A549 (cell line): ENCODE measurements around the gene GRK6. TPM values are rescaled to one million over a fixed set of nuclear protein-coding genes. Genes with fewer than 3 reads are reported as not detected.

Source experiments
- ATAC-seq, 2 experiments: fragments of 200-7000 bp in 1 of 2; fragments of >200 bp in 1 of 2; cut with Nextera tagmentation in 1 of 2; cut with Tn5 transposase in 1 of 2; 3 replicates each; pipeline versions ENCODE4 v1.8.0 to v1.9.1; 2018 to 2020; ENCODE audit warnings: mild to moderate bottlenecking in 1 of 2, moderate library complexity in 1 of 2
- CTCF ChIA-PET: fragments of 300-600 bp; sonication (Branson Sonifier 250); formaldehyde crosslinking; extraction: SDS; loops from one replicate; lab custom pipeline; 2021; ENCODE audit warnings: antibody characterized with exemption, inconsistent platforms; lab: Yijun Ruan, JAX
- POLR2A ChIA-PET: fragments of 350-600 bp; formaldehyde crosslinking; extraction: SDS; loops from one replicate; lab custom pipeline; 2021; ENCODE audit warnings: antibody characterized with exemption, inconsistent platforms; lab: Yijun Ruan, JAX
- DNase-seq, 2 experiments: peaks; one replicate each; pipeline versions ENCODE4 v3.0.0 to v3.0.0-alpha.2; 2011 to 2016; ENCODE audit warnings: low read depth in 1 of 2, low spot score in 1 of 2
- FAIRE-seq: peaks from 2 replicates; lab custom pipeline; 2011; peaks lifted over from hg19 to GRCh38; lab: Jason Lieb, UNC
- H3K27ac ChIP-seq, 2 experiments: fragments of >200 bp; sonication (Bioruptor Twin); formaldehyde crosslinking; 3 replicates each; pipeline ENCODE4 v1.5.1; 2016 to 2017
- H3K4me1 ChIP-seq: fragments of >200 bp; sonication (Bioruptor Twin); formaldehyde crosslinking; 3 replicates; pipeline ENCODE4 v1.6.1; 2016
- H3K4me2 ChIP-seq: fragments of >200 bp; sonication (Bioruptor Twin); formaldehyde crosslinking; 3 replicates; pipeline ENCODE4 v1.6.1; 2016
- H3K4me3 ChIP-seq: fragments of >200 bp; sonication (Bioruptor Twin); formaldehyde crosslinking; 3 replicates; pipeline ENCODE4 v1.5.1; 2016
- H3K9me3 ChIP-seq: fragments of >200 bp; sonication (Bioruptor Twin); formaldehyde crosslinking; 3 replicates; pipeline ENCODE4 v1.6.1; 2016
- CEBPB ChIP-seq, 2 experiments: fragments of >200 bp in 1 of 2; sonication (Bioruptor Twin) in 1 of 2; formaldehyde crosslinking in 1 of 2; IDR thresholded peaks; 2 replicates each; pipeline ENCODE4 v1.6.1; 2012 to 2016
- E2F6 ChIP-seq: IDR thresholded peaks from 2 replicates; pipeline ENCODE4 v1.6.1; 2012; ENCODE audit warnings: low read depth, borderline replicate concordance
- EHMT2 ChIP-seq: fragments of 200-600 bp; sonication (generic); IDR thresholded peaks from 2 replicates; pipeline ENCODE4 v1.6.1; 2016; ENCODE audit warnings: antibody characterized with exemption, low read depth, mild to moderate bottlenecking, moderate library complexity
- GATA3 ChIP-seq: IDR thresholded peaks from 2 replicates; pipeline ENCODE4 v1.6.1; 2012; ENCODE audit warnings: borderline replicate concordance
- HEYL ChIP-seq: fragments of 250-450 bp; sonication (Bioruptor Pico); IDR thresholded peaks from 2 replicates; pipeline ENCODE4 v1.8.0; 2021; ENCODE audit warnings: mild to moderate bottlenecking, moderate library complexity
- JUN ChIP-seq, 2 experiments: fragments of >200 bp; sonication (Bioruptor Twin); formaldehyde crosslinking; IDR thresholded peaks; 2 replicates in 1 of 2; 3 replicates in 1 of 2; pipeline ENCODE4 v1.6.1; 2016 to 2017
- NR3C1 ChIP-seq: fragments of >200 bp; sonication (Bioruptor Twin); formaldehyde crosslinking; IDR thresholded peaks from 3 replicates; pipeline ENCODE4 v1.6.1; 2017
- PHF8 ChIP-seq: fragments of 200-600 bp; sonication (generic); IDR thresholded peaks from 2 replicates; pipeline ENCODE4 v1.6.1; 2016; ENCODE audit warnings: low read depth, mild to moderate bottlenecking, antibody characterized with exemption, moderate library complexity, borderline replicate concordance
- POLR2AphosphoS2 ChIP-seq: conservative IDR thresholded peaks from 2 replicates; pipeline ENCODE4 v1.6.1; 2012; ENCODE audit warnings: low read length, improper control_type of control experiment, inconsistent platforms
- SMC3 ChIP-seq: fragments of >200 bp; sonication (Bioruptor Twin); formaldehyde crosslinking; IDR thresholded peaks from 3 replicates; pipeline ENCODE4 v1.6.1; 2018; ENCODE audit warnings: inconsistent platforms
- ZSCAN20 ChIP-seq: fragments of 250-450 bp; sonication (Bioruptor Pico); IDR thresholded peaks from 2 replicates; pipeline ENCODE4 v1.8.0; 2022; ENCODE audit warnings: mild to moderate bottlenecking, moderate library complexity
- WGBS: methylation state at CpG from one replicate; pipeline ENCODE4 v1.1.6; 2017; ENCODE audit errors: missing lambda C conversion rate; 5-methylcytosine and 5-hydroxymethylcytosine counted together
- polyA plus RNA-seq, 4 experiments: library from polyadenylated mRNA; depleted of rRNA in 3 of 4; stranded (reverse); fragments of >200 nt; fragmentation: RNase III in 1 of 4; extraction: RNeasy Plus Mini Kit Qiagen cat#74134 plus additional on column Dnase treatment in 1 of 4; gene quantifications; 2 replicates in 3 of 4; 3 replicates in 1 of 4; pipeline ENCODE4 v1.2.3, GENCODE V29; 2011 to 2017

GRK6 gene
- polyA plus RNA-seq, 2 of the 4 experiments (the other 2 are of a cell fraction), result 20.1 to 28.8 TPM

GRCh38 chr5:177440990-177441780 lies 14.7 kb downstream of the GRK6 start:
- Histone ChIP-seq H3K4me1 (peaks cover 5% of the 10 kb centered on the region; the same call in 2 of the 3 replicates), H3K27ac (no peak overlapping the region), H3K4me2 (no peak overlapping the region), H3K4me3 (no peak overlapping the region), H3K9me3 (no peaks in the 10 kb centered on the region)
- POLR2A ChIA-PET, result interaction anchor here (1.1 to 1.6 kb wide), 3 partner anchors 9 to 37 kb away, joined by 3 to 4 read pairs (median 3); partner anchors contain the start of gene GRK6
- DNase-seq (no peak), FAIRE-seq (no peak), ATAC-seq (no peak)
- WGBS, result 95% methylated on average over 22 of the region's 26 CpGs
- TF ChIP-seq PHF8 (no peak), NR3C1 (no peak), E2F6 (no peak), HEYL (CRISPR knock-in tag) (no peak), JUN (IDR thresholded peaks at IDR 0.05) (no peak), POLR2AphosphoS2 (no peak), CEBPB (IDR thresholded peaks at IDR 0.05) (no peak), EHMT2 (no peak), ZSCAN20 (CRISPR knock-in tag) (no peak), SMC3 (no peak)
- CTCF ChIA-PET, result interaction anchor here (0.5 to 25.5 kb wide), 7 partner anchors 12 to 704 kb away, joined by 3 to 871 read pairs (median 5); partner anchors contain the start of genes F12, GRK6, PFN3 and SLC34A1

- POLR2A ChIA-PET, result interaction anchor here (1.1 to 1.6 kb wide), 3 partner anchors 10 to 38 kb away, joined by 3 to 4 read pairs (median 3); partner anchors contain the start of gene GRK6
Observed at GRCh38 chr5:177442066-177442826, 15.8 kb downstream of the GRK6 start.

GRCh38 chr5:177443144-177443983 lies 16.9 kb downstream of the GRK6 start:
- Histone ChIP-seq H3K9me3 (no peaks in the 10 kb centered on the region), H3K4me1 (peaks cover 11% of the 10 kb centered on the region), H3K4me2 (no peak overlapping the region), H3K27ac (no peak overlapping the region), H3K4me3 (no peak overlapping the region)
- ChIA-PET POLR2A (interaction anchor here (0.5 to 1.2 kb wide), 2 partner anchors 17 to 89 kb away, joined by 3 to 8 read pairs; partner anchors contain the start of gene GRK6), CTCF (interaction anchor here (1.2 to 25.5 kb wide), 5 partner anchors 10 to 73 kb away, joined by 3 to 871 read pairs (median 354); partner anchors contain the start of genes F12, GRK6, PDLIM7 and PFN3)
- no peak for DNase-seq
- TF ChIP-seq POLR2AphosphoS2, result peak; percentile 39; the same call in 1 of the 2 replicates
- no peak for TF ChIP-seq GATA3
- no peak for FAIRE-seq
- 92% methylated on average over 14 of the region's 15 CpGs for WGBS
- ATAC-seq, result no peak

More at GRCh38 chr5:177442066-177442826, 15.8 kb downstream of the GRK6 start:
- no peak overlapping the region for H3K27ac ChIP-seq
- CTCF ChIA-PET, result interaction anchor here (1.2 to 25.5 kb wide), 4 partner anchors 11 to 53 kb away, joined by 3 to 871 read pairs (median 250); partner anchors contain the start of genes F12, GRK6, PFN3 and SLC34A1
- FAIRE-seq (no peak), ATAC-seq (peak in 1 of 2 experiments; percentile 3; a peak in 2 of 6 replicates), DNase-seq (no peak)
- no peak overlapping the region for H3K4me2 ChIP-seq
- TF ChIP-seq POLR2AphosphoS2 (0 out of 2 replicates have a peak, but pooled peaks have one; percentile 3), PHF8 (no peak)
- 95% methylated on average over 15 of the region's 20 CpGs for WGBS
- H3K9me3 ChIP-seq, result no peaks in the 10 kb centered on the region
- H3K4me1 ChIP-seq, result peaks cover 6% of the 10 kb centered on the region; the same call in 2 of the 3 replicates
- H3K4me3 ChIP-seq, result no peak overlapping the region
